HuH-7 (cell line): ENCODE data around the gene SLC25A11.

Source experiments
- DNase-seq: peaks from one replicate; pipeline ENCODE4 v3.0.0; 2011; ENCODE audit warnings: low spot score

The SLC25A11 gene

DNA sequence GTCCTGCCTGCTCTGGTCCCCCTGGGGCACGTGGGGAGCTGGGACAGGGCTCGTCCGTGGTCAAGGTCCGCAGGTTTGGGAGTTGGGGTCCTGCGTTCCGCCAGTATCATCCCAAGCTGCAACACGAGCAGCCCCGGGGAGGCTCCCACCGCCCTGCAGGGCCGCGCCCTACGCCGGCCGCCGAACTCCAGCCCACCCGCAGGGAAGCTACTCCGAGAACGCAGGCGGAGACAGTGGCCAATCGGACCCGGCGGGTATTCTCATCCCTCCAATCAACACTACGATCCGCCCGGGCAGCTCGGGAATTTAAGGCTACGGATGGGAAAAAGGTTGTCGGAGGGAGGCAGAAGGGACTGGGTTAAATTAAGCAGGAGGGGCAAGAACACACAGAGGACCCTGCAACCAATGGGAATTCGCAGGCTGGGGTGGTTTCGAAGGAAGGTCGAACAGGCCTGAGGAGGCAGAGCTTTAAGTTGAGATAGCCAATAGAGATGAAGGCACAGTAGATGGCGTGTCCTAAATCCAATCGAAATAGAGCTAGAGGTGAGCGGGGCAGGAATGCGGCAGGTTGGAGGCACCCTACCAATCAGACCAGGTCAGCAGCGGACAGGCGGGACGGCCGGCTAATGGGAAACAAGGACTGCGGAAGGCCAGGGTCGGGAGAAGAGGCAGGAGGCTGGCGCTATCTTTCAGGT is 27.1 kb upstream of the SLC25A11 start:
- peak; percentile 95 for DNase-seq

- DNase-seq, result no peak
Measured at GRCh38 chr17:4965311-4965986, 25.6 kb upstream of the SLC25A11 start.

DNA sequence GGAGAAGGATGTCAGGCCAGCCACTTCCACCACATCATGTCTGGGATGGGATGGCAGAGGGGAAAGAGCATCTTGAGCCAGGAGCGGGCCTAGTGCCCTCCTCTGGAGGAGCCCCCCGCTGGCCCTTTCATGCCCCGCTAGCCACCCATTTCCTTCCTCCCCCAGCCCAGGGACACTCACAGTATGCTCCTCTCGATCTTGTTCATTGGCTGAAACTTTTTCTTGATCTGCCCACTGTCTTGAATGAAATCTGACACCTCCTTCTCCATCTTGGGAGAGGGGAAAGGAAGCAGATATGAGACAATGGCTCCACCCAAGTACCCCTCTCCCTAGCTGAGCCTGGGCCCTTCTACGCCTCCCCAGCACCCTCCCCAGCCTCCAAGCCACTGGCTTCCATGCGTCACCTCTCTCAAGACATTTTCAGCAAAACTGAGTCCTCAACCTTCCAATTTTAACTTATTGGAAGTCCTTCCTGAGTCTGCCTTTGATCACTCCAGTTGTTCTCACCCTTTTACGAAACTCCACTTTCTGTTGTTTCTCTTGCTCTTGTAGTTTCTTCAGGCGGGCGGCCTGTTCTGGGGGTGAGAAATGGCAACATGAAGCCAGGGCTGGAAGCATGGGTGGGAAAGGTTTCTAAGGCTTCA is 20.6 kb upstream of the SLC25A11 start:
- no peak for DNase-seq

- DNase-seq, result no peak
Measured at GRCh38 chr17:4959261-4959965, 19.6 kb upstream of the SLC25A11 start.

DNA sequence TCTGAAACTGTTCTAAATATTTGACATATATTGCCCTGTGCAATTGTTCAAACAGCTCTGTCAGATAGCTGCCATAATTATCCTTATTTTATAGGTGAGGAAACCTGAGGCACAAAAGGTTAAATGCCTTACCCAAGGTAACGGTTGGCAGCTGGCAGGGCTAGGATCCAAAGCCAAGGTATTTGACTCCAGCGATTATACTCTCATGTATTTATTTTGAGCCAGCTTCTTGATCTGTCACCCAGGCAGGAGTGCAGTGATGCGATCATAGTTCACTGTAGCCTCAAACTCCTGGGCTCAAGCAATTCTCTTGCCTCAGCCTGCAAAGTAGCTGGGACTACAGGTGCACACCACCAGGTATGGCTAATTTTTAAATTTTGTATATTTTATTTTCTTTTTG is 18.3 kb upstream of the SLC25A11 start:
- no peak for DNase-seq

- DNase-seq, result no peak
Measured at GRCh38 chr17:4956493-4957061, 16.7 kb upstream of the SLC25A11 start.

- no peak for DNase-seq
Measured at GRCh38 chr17:4955091-4955490, 15.2 kb upstream of the SLC25A11 start.

DNA sequence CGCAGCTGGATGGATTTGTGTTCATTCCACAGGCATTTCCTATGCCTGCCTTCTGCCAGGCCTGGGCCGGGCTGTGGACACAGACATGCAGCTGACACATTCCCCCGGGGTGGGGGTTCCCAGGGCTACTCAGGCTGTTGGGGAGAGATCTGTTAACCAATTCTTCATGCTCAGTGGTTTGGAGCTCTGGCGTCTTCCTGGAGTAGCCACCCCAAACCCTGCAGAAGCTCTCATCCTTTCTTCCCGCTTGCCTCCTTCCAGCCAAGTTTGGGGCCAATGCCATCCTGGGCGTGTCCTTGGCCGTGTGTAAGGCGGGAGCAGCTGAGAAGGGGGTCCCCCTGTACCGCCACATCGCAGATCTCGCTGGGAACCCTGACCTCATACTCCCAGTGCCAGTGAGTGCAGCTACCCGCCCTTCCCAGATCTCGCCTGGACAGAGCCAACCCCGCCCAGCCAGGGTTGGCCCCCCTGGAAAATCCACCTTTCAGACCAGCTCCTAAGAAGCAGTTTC is 13.7 kb upstream of the SLC25A11 start:
- no peak for DNase-seq

- DNase-seq, result no peak
Measured at GRCh38 chr17:4951486-4951885, 11.6 kb upstream of the SLC25A11 start.

DNA sequence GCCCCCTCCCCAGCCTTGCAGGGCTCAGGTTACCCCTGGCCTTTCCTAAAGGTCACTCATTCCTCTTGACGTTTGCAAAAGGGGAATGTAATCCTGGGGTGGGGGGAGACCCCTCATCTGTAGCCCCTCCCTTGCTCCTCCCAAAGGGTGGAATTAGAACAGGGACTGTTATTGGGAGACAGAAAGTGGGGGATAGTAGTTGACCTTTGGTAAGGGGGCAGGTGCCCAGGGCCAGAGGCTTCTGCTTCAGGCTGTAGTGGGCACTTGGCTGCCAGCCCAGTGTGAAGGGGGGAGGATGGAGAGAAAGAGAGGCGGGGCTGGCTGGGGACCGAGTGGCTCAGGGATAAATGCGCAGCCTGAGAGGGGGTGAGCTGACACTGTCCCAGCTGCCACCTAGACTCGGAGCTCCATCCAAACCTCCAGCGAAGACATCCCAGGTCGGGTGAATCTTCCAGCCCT is 10.9 kb upstream of the SLC25A11 start, which contains the start of gene ENO3:
Gene ENO3 (plus strand): TSS at position 374 of the 459 bp plus-strand sequence. CDS start 711 bp downstream, outside the sequence.
- no peak for DNase-seq

GRCh38 chr17:4950075-4950745 is 10.4 kb upstream of the SLC25A11 start:
- DNase-seq, result no peak

GRCh38 chr17:4949321-4950074 is 9.7 kb upstream of the SLC25A11 start:
- DNase-seq, result peak; percentile 81

DNA sequence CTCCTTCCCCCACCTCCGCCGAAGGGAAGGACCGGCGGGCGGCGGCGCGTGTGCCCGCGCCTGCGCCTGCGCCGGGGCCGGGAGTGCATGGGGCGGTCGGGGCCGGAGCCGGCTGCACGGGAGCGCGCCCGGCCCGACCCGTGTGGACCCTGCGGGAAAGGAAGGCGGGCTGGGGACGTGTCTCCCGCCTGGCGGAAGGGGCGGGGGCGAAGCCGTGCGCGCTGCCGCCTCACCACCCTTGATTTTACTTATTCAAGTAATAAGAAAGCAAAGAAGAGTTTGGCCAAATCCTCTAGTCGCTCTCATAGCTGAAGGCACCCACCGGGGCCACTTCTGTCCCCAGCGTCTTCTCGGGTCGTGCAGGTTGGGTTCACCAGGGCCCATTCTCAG is 9.1 kb upstream of the SLC25A11 start:
- DNase-seq, result peak; percentile 85

- DNase-seq, result peak; percentile 80
Measured at GRCh38 chr17:4948166-4948930, 8.5 kb upstream of the SLC25A11 start, which contains the start of gene PFN1. PFN1 (minus strand) TSS chr17:4948530; CDS start chr17:4948394, 136 bp downstream.

GRCh38 chr17:4947411-4948165 is 7.7 kb upstream of the SLC25A11 start:
- no peak for DNase-seq

GRCh38 chr17:4947010-4947410 is 7.2 kb upstream of the SLC25A11 start:
- DNase-seq, result no peak

- DNase-seq, result no peak
Measured at GRCh38 chr17:4946312-4946976, 6.6 kb upstream of the SLC25A11 start.

DNA sequence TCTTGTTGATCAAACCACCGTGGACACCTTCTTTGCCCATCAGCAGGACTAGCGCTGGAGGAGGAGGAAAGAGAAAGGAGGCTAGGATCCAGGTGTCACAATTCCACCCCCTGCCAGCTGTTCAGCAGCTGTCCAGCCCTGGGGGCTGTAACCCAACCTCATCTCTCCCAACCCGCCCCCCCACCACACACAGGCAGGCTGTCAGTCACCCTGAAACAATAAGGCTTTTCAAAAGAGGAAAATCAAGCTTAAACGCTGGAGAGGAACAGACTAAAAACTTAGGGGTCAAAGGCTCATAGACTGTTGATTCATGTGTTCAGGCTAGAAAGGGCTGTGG is 6.1 kb upstream of the SLC25A11 start:
- no peak for DNase-seq
